ENCODE measurements around the gene NFIB.

DNA sequence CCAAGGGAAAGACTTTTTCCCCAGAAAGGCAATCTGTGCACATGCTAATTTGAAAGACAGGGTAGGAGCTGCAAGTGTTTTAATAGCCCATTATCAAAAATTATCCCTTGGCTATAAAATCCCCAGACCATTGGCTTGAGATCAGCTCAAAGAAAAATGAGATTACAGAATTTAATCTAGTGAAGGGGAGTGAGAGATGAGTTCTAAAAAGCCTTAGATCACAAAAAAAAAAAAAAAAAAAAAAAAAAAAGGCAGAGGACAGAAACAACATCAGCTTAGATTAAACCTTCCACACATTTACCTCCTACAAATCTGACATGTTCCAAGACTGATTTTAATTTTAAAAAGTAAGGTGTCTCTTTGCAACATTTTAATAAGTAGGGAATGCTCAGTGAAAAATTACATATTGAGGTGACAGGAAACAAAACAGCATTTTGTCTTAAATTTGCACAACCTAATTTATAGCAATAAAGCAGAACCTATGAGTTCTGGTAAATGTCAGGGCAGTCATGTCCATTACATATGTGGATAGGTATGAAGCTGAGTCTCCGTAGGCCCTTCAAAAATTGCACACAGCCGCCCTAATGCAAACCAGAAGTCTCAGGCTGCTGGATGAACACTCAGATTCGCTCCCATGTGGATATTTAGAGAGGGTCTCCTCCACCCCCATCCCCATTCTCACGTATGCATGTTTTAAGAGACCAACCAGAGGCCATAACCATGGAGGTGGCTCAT, 43.4 kb downstream of the NFIB start:
- TF ChIP-seq, protein P1, sequence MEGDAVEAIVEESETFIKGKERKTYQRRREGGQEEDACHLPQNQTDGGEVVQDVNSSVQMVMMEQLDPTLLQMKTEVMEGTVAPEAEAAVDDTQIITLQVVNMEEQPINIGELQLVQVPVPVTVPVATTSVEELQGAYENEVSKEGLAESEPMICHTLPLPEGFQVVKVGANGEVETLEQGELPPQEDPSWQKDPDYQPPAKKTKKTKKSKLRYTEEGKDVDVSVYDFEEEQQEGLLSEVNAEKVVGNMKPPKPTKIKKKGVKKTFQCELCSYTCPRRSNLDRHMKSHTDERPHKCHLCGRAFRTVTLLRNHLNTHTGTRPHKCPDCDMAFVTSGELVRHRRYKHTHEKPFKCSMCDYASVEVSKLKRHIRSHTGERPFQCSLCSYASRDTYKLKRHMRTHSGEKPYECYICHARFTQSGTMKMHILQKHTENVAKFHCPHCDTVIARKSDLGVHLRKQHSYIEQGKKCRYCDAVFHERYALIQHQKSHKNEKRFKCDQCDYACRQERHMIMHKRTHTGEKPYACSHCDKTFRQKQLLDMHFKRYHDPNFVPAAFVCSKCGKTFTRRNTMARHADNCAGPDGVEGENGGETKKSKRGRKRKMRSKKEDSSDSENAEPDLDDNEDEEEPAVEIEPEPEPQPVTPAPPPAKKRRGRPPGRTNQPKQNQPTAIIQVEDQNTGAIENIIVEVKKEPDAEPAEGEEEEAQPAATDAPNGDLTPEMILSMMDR (IDR thresholded peaks at IDR 0.05): no peak
- TF ChIP-seq EP300 (IDR thresholded peaks at IDR 0.05) (no peak), MAFK (IDR thresholded peaks at IDR 0.05; ENCODE audit: partially characterized antibody) (no peak), POLR2A (IDR thresholded peaks at IDR 0.05; ENCODE audit: low read length) (no peak), RCOR1 (IDR thresholded peaks at IDR 0.05; ENCODE audit: low read depth, low read length) (no peak), CEBPB (IDR thresholded peaks at IDR 0.05) (no peak), CHD2 (IDR thresholded peaks at IDR 0.05; ENCODE audit: low read length, partially characterized antibody) (no peak)
- TF ChIP-seq, protein P2, sequence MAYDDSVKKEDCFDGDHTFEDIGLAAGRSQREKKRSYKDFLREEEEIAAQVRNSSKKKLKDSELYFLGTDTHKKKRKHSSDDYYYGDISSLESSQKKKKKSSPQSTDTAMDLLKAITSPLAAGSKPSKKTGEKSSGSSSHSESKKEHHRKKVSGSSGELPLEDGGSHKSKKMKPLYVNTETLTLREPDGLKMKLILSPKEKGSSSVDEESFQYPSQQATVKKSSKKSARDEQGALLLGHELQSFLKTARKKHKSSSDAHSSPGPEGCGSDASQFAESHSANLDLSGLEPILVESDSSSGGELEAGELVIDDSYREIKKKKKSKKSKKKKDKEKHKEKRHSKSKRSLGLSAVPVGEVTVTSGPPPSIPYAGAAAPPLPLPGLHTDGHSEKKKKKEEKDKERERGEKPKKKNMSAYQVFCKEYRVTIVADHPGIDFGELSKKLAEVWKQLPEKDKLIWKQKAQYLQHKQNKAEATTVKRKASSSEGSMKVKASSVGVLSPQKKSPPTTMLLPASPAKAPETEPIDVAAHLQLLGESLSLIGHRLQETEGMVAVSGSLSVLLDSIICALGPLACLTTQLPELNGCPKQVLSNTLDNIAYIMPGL (CRISPR knock-in tag; IDR thresholded peaks at IDR 0.05; ENCODE audit: borderline replicate concordance): no peak
- TF ChIP-seq, protein P3, sequence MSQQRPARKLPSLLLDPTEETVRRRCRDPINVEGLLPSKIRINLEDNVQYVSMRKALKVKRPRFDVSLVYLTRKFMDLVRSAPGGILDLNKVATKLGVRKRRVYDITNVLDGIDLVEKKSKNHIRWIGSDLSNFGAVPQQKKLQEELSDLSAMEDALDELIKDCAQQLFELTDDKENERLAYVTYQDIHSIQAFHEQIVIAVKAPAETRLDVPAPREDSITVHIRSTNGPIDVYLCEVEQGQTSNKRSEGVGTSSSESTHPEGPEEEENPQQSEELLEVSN (IDR thresholded peaks at IDR 0.05; ENCODE audit: borderline replicate concordance, low read depth): no peak

Data from A549 (cell line).